ENCODE results near the gene SGSM2. TPM values are rescaled to one million over a fixed set of nuclear protein-coding genes. Genes with fewer than 3 reads are reported as not detected.
A peak's percentile ranks its signal among the peaks of the same experiment; 100 is the strongest.
"Not testable (repeated sequence)": the region's sequence is repeated elsewhere in the genome, so short reads cannot be mapped to it uniquely, and the experiment has no call there.

SGSM2 gene
- 56.2 TPM for polyA plus RNA-seq (2012; ENCODE audit: insufficient read depth, insufficient read length)

- DNase-seq (ENCODE audit: low read depth, low spot score) = peak; percentile 65
- H3K4me3 ChIP-seq (ENCODE audit: low read length) = peak within 1 kb of the TSS; percentile 84
These were observed at the start of gene SGSM2 for GRCh38 chr17:2336852-2337543. SGSM2 (plus strand) TSS chr17:2337501; CDS start chr17:2337689, 188 bp downstream.

- no peak overlapping the region for H3K4me3 ChIP-seq (ENCODE audit: low read length)
These were observed 47.3 kb upstream of the SGSM2 start for GRCh38 chr17:2289878-2290478.

GRCh38 chr17:2292100-2292499, 45.2 kb upstream of the SGSM2 start:
- DNase-seq (ENCODE audit: low read depth, low spot score) = no peak
- H3K4me3 ChIP-seq (ENCODE audit: low read length) = no peak overlapping the region

More at GRCh38 chr17:2289878-2290478, 47.3 kb upstream of the SGSM2 start:
- no peak for DNase-seq (ENCODE audit: low read depth, low spot score)

- DNase-seq (ENCODE audit: low read depth, low spot score) = no peak
- no peak overlapping the region for H3K4me3 ChIP-seq (ENCODE audit: low read length)
These were observed 41.7 kb upstream of the SGSM2 start for GRCh38 chr17:2295575-2295974.

GRCh38 chr17:2297023-2297422, 40.3 kb upstream of the SGSM2 start:
- no peak for DNase-seq (ENCODE audit: low read depth, low spot score)
- no peak overlapping the region for H3K4me3 ChIP-seq (ENCODE audit: low read length)

- H3K4me3 ChIP-seq (ENCODE audit: low read length) = no peak overlapping the region
- no peak for DNase-seq (ENCODE audit: low read depth, low spot score)
These were observed 38.2 kb upstream of the SGSM2 start for GRCh38 chr17:2299136-2299535.

- no peak overlapping the region for H3K4me3 ChIP-seq (ENCODE audit: low read length)
- no peak for DNase-seq (ENCODE audit: low read depth, low spot score)
These were observed 37.5 kb upstream of the SGSM2 start for GRCh38 chr17:2299756-2300155.

- peak overlapping the region; percentile 85 for H3K4me3 ChIP-seq (ENCODE audit: low read length)
- no peak for DNase-seq (ENCODE audit: low read depth, low spot score)
These were observed 34.5 kb upstream of the SGSM2 start for GRCh38 chr17:2302778-2303203.

GRCh38 chr17:2303204-2304188, 33.8 kb upstream of the SGSM2 start, which contains the start of the genes SMG6 and SRR:
SMG6 (minus strand) TSS chr17:2303785; CDS start chr17:2303720, 65 bp downstream.
SRR (plus strand) TSS chr17:2303950; CDS start chr17:2315561, 11,611 bp downstream.
- DNase-seq (ENCODE audit: low read depth, low spot score) = peak; percentile 77
- peak within 1 kb of the TSS; percentile 86 for H3K4me3 ChIP-seq (ENCODE audit: low read length)

GRCh38 chr17:2304931-2305330, 32.4 kb upstream of the SGSM2 start:
- no peak overlapping the region for H3K4me3 ChIP-seq (ENCODE audit: low read length)
- DNase-seq (ENCODE audit: low read depth, low spot score) = no peak

- no peak overlapping the region for H3K4me3 ChIP-seq (ENCODE audit: low read length)
- no peak for DNase-seq (ENCODE audit: low read depth, low spot score)
These were observed 27.8 kb upstream of the SGSM2 start for GRCh38 chr17:2309338-2310154.

- H3K4me3 ChIP-seq (ENCODE audit: low read length) = no peak overlapping the region
- DNase-seq (ENCODE audit: low read depth, low spot score) = no peak
These were observed 24.6 kb upstream of the SGSM2 start for GRCh38 chr17:2312736-2313135.

- DNase-seq (ENCODE audit: low read depth, low spot score); H3K4me3 ChIP-seq (ENCODE audit: low read length): not testable (repeated sequence)
These were observed 20.4 kb upstream of the SGSM2 start for GRCh38 chr17:2316916-2317205.

- H3K4me3 ChIP-seq (ENCODE audit: low read length) = no peak overlapping the region
- DNase-seq (ENCODE audit: low read depth, low spot score) = no peak
These were observed 19.5 kb upstream of the SGSM2 start for GRCh38 chr17:2317796-2318195.

- H3K4me3 ChIP-seq (ENCODE audit: low read length) = no peak overlapping the region
- DNase-seq (ENCODE audit: low read depth, low spot score) = no peak
These were observed 18.2 kb upstream of the SGSM2 start for GRCh38 chr17:2319051-2319450.

- no peak overlapping the region for H3K4me3 ChIP-seq (ENCODE audit: low read length)
- DNase-seq (ENCODE audit: low read depth, low spot score) = no peak
These were observed 15.9 kb upstream of the SGSM2 start for GRCh38 chr17:2321399-2321798.

- no peak overlapping the region for H3K4me3 ChIP-seq (ENCODE audit: low read length)
These were observed 13.5 kb upstream of the SGSM2 start for GRCh38 chr17:2323629-2324314.

GRCh38 chr17:2331303-2331702, 6.0 kb upstream of the SGSM2 start:
- H3K4me3 ChIP-seq (ENCODE audit: low read length) = no peak overlapping the region
- DNase-seq (ENCODE audit: low read depth, low spot score) = no peak

More at GRCh38 chr17:2323629-2324314, 13.5 kb upstream of the SGSM2 start:
- no peak for DNase-seq (ENCODE audit: low read depth, low spot score)
